Adipocyte (in vitro differentiated cells): ENCODE data around the gene G6PC1.
"Not testable (repeated sequence)": the region's sequence is repeated elsewhere in the genome, so short reads cannot be mapped to it uniquely, and the experiment has no call there.

ENCODE experiments used
- DNase-seq: peaks from one replicate; pipeline ENCODE4 v3.0.0-alpha.2; 2015; ENCODE audit warnings: low read depth
- H3K27me3 ChIP-seq: replicated peaks from 2 replicates; pipeline ENCODE4 v1.7.0; 2013; ENCODE audit warnings: mild to moderate bottlenecking, low read length, moderate library complexity; ENCODE audit not compliant: control insufficient read depth, insufficient read depth
- H3K36me3 ChIP-seq: 2 replicates; pipeline ENCODE4 v1.7.0; 2013; ENCODE audit warnings: low read length, mild to moderate bottlenecking, moderate library complexity; ENCODE audit not compliant: control insufficient read depth, insufficient read depth, severe bottlenecking
- H3K4me1 ChIP-seq: 2 replicates; pipeline ENCODE4 v1.7.0; 2013; ENCODE audit warnings: mild to moderate bottlenecking, low read length, moderate library complexity; ENCODE audit not compliant: control insufficient read depth, insufficient read depth
- H3K4me3 ChIP-seq: 2 replicates; pipeline ENCODE4 v1.7.0; 2013; ENCODE audit warnings: mild to moderate bottlenecking, low read length, moderate library complexity
- H3K9ac ChIP-seq: 2 replicates; pipeline ENCODE4 v1.7.0; 2013; ENCODE audit warnings: mild to moderate bottlenecking, low read length, moderate library complexity
- H3K9me3 ChIP-seq: 2 replicates; pipeline ENCODE4 v1.7.0; 2013; ENCODE audit warnings: mild to moderate bottlenecking, low read length, moderate library complexity; ENCODE audit not compliant: control insufficient read depth

Gene G6PC1

GRCh38 chr17:42877037-42877436 lies 23.6 kb upstream of the G6PC1 start:
- Histone ChIP-seq H3K9me3 (no peaks in the 10 kb centered on the region), H3K4me3 (no peak overlapping the region), H3K27me3 (peaks cover 17% of the 10 kb centered on the region), H3K9ac (no peak overlapping the region), H3K36me3 (peaks cover 13% of the 10 kb centered on the region), H3K4me1 (peaks cover 8% of the 10 kb centered on the region)
- DNase-seq, result no peak

GRCh38 chr17:42878123-42878880 lies 22.3 kb upstream of the G6PC1 start:
- peaks cover 14% of the 10 kb centered on the region for H3K27me3 ChIP-seq
- peaks cover 8% of the 10 kb centered on the region for H3K4me1 ChIP-seq
- H3K9me3 ChIP-seq, result no peaks in the 10 kb centered on the region
- no peak for DNase-seq
- H3K4me3 ChIP-seq, result no peak overlapping the region
- no peak overlapping the region for H3K9ac ChIP-seq
- peaks cover 2% of the 10 kb centered on the region for H3K36me3 ChIP-seq

- no peak overlapping the region for H3K4me3 ChIP-seq
- peaks cover 8% of the 10 kb centered on the region for H3K4me1 ChIP-seq
- H3K36me3 ChIP-seq, result no peaks in the 10 kb centered on the region
- H3K9ac ChIP-seq, result no peak overlapping the region
- DNase-seq, result no peak
- H3K27me3 ChIP-seq, result peaks cover 14% of the 10 kb centered on the region
- H3K9me3 ChIP-seq, result no peaks in the 10 kb centered on the region
Observed at GRCh38 chr17:42878924-42879595, 21.5 kb upstream of the G6PC1 start.

GRCh38 chr17:42879596-42879985 lies 21.0 kb upstream of the G6PC1 start:
- H3K27me3 ChIP-seq, result peaks cover 14% of the 10 kb centered on the region
- DNase-seq, result peak; percentile 42

GRCh38 chr17:42880776-42881310 lies 19.8 kb upstream of the G6PC1 start:
- peaks cover 8% of the 10 kb centered on the region for H3K4me1 ChIP-seq

More at GRCh38 chr17:42879596-42879985, 21.0 kb upstream of the G6PC1 start:
- Histone ChIP-seq H3K9ac (no peak overlapping the region), H3K4me3 (no peak overlapping the region), H3K4me1 (peaks cover 8% of the 10 kb centered on the region), H3K9me3 (no peaks in the 10 kb centered on the region), H3K36me3 (no peaks in the 10 kb centered on the region)

GRCh38 chr17:42881706-42882105 lies 18.9 kb upstream of the G6PC1 start:
- not testable (repeated sequence) for H3K4me1 ChIP-seq, H3K9me3 ChIP-seq
- H3K27me3 ChIP-seq, result peaks cover 14% of the 10 kb centered on the region

More at GRCh38 chr17:42880776-42881310, 19.8 kb upstream of the G6PC1 start:
- H3K4me3 ChIP-seq, result no peak overlapping the region
- H3K9ac ChIP-seq, result no peak overlapping the region
- no peaks in the 10 kb centered on the region for H3K36me3 ChIP-seq
- no peaks in the 10 kb centered on the region for H3K9me3 ChIP-seq
- H3K27me3 ChIP-seq, result peaks cover 14% of the 10 kb centered on the region
- no peak for DNase-seq

GRCh38 chr17:42882166-42882565 lies 18.4 kb upstream of the G6PC1 start:
- Histone ChIP-seq H3K4me1 (peaks cover 8% of the 10 kb centered on the region), H3K4me3 (no peak overlapping the region), H3K9ac (no peak overlapping the region), H3K9me3 (no peaks in the 10 kb centered on the region), H3K27me3 (peaks cover 13% of the 10 kb centered on the region), H3K36me3 (no peaks in the 10 kb centered on the region)
- DNase-seq, result no peak

More at GRCh38 chr17:42881706-42882105, 18.9 kb upstream of the G6PC1 start:
- not testable (repeated sequence) for H3K36me3 ChIP-seq, H3K4me3 ChIP-seq, H3K9ac ChIP-seq, DNase-seq

- H3K4me3 ChIP-seq, result no peak overlapping the region
- H3K4me1 ChIP-seq, result peaks cover 11% of the 10 kb centered on the region
- H3K27me3 ChIP-seq, result no peaks in the 10 kb centered on the region
- DNase-seq, result no peak
- H3K9me3 ChIP-seq, result no peaks in the 10 kb centered on the region
- no peaks in the 10 kb centered on the region for H3K36me3 ChIP-seq
- no peak overlapping the region for H3K9ac ChIP-seq
Observed at GRCh38 chr17:42883802-42884558, 16.6 kb upstream of the G6PC1 start.

GRCh38 chr17:42885806-42886205 lies 14.8 kb upstream of the G6PC1 start:
- not testable (repeated sequence) for DNase-seq, H3K4me1 ChIP-seq, H3K36me3 ChIP-seq, H3K27me3 ChIP-seq, H3K9ac ChIP-seq, H3K9me3 ChIP-seq, H3K4me3 ChIP-seq

- no peaks in the 10 kb centered on the region for H3K36me3 ChIP-seq
- DNase-seq, result no peak
Observed at GRCh38 chr17:42886283-42887176, 14.1 kb upstream of the G6PC1 start.

More at GRCh38 chr17:42886283-42887176, 14.1 kb upstream of the G6PC1 start:
- Histone ChIP-seq H3K27me3 (no peaks in the 10 kb centered on the region), H3K9me3 (no peaks in the 10 kb centered on the region), H3K9ac (no peak overlapping the region), H3K4me3 (no peak overlapping the region), H3K4me1 (peaks cover 7% of the 10 kb centered on the region)
